Natural killer cell (primary cell): ENCODE measurements around the gene EVI5. TPM values are rescaled to one million over a fixed set of nuclear protein-coding genes. Genes with fewer than 3 reads are reported as not detected.
A peak's percentile ranks its signal among the peaks of the same experiment; 100 is the strongest.
"Not testable (repeated sequence)": the region's sequence is repeated elsewhere in the genome, so short reads cannot be mapped to it uniquely, and the experiment has no call there.

Experiments
- ATAC-seq, 3 donors: fragments of 150-1000 bp in 2 of 3; fragments of 200-7000 bp in 1 of 3; cut with Tn5 transposase; 1 replicate in 1 of 3; 2 replicates in 2 of 3; pipeline ENCODE4 v1.10.0; 2021; ENCODE audit warnings: mild to moderate bottlenecking in 2 of 3, moderate library complexity in 2 of 3
- DNase-seq, 2 donors: peaks; one replicate each; pipeline versions ENCODE4 v3.0.0 to v3.0.0-alpha.2; 2013 to 2021; ENCODE audit warnings: mixed read lengths in 1 of 2
- H3K27ac ChIP-seq: one replicate; pipeline ENCODE4 v1.5.1; 2013; ENCODE audit warnings: mild to moderate bottlenecking, low read length
- H3K27me3 ChIP-seq: one replicate; pipeline ENCODE4 v1.6.1; 2013; ENCODE audit warnings: low read length; ENCODE audit not compliant: control insufficient read depth, insufficient read depth
- H3K36me3 ChIP-seq: one replicate; pipeline ENCODE4 v1.6.1; 2013; ENCODE audit warnings: low read length; ENCODE audit not compliant: control insufficient read depth, insufficient read depth
- H3K4me1 ChIP-seq: one replicate; pipeline ENCODE4 v1.6.1; 2013; ENCODE audit warnings: low read length; ENCODE audit not compliant: control insufficient read depth, insufficient read depth
- H3K4me3 ChIP-seq: one replicate; pipeline ENCODE4 v1.5.1; 2013; ENCODE audit warnings: low read length
- H3K9me3 ChIP-seq: one replicate; pipeline ENCODE4 v1.6.1; 2013; ENCODE audit warnings: low read length; ENCODE audit not compliant: control insufficient read depth, insufficient read depth
- H3K27ac Mint-ChIP-seq, 2 donors: one replicate each; pipeline ENCODE4 v1.8.0; 2022; ENCODE audit warnings: mild to moderate bottlenecking in 2 of 2, mixed read lengths in 2 of 2, moderate library complexity in 1 of 2
- H3K27me3 Mint-ChIP-seq, 2 donors: one replicate each; pipeline ENCODE4 v1.8.0; 2022; ENCODE audit warnings: low read depth in 2 of 2, mixed read lengths in 2 of 2
- H3K36me3 Mint-ChIP-seq: one replicate; pipeline ENCODE4 v1.8.0; 2022; ENCODE audit warnings: mixed read lengths
- H3K4me1 Mint-ChIP-seq, 2 donors: one replicate each; pipeline ENCODE4 v1.8.0; 2022; ENCODE audit warnings: mixed read lengths in 2 of 2
- H3K4me3 Mint-ChIP-seq: one replicate; pipeline ENCODE4 v1.8.0; 2022; ENCODE audit warnings: mild to moderate bottlenecking, moderate library complexity, mixed read lengths
- H3K9me3 Mint-ChIP-seq, 2 donors: one replicate each; pipeline ENCODE4 v1.8.0; 2022; ENCODE audit warnings: mixed read lengths in 2 of 2
- WGBS: methylation state at CpG from one replicate; pipeline ENCODE4 v1.1.7; 2013; ENCODE audit warnings: missing lambda C conversion rate; ENCODE audit not compliant: insufficient coverage; 5-methylcytosine and 5-hydroxymethylcytosine counted together
- intact Hi-C: fragments of 100-400 bp; cut with micrococcal nuclease; formaldehyde crosslinking; loops from one replicate; pipeline ENCODE4 v1.14.2; 2022
- total RNA-seq, 4 donors: library from RNA; stranded (reverse); fragments of 120-200 nt in 1 of 4; gene quantifications; one replicate each; pipeline versions ENCODE4 v1.2.3 to v1.2.4, GENCODE V29; 2013 to 2022
- TF ChIP-seq, protein P1 (sequence below): fragments of 200-600 bp; IDR thresholded peaks from one replicate; pipeline ENCODE4 v1.8.0; 2022; ENCODE audit warnings: antibody characterized with exemption

Gene EVI5
- total RNA-seq, 3 donors from 2014 or later (not counting 1 experiment from before 2014, with no cell fraction given), result 3.9 to 6.0 (median 5.5) TPM

GRCh38 chr1:92790081-92790480, 5.2 kb upstream of the EVI5 start:
- peaks cover 8% of the 10 kb centered on the region for H3K27me3 ChIP-seq
- TF ChIP-seq, protein P1, sequence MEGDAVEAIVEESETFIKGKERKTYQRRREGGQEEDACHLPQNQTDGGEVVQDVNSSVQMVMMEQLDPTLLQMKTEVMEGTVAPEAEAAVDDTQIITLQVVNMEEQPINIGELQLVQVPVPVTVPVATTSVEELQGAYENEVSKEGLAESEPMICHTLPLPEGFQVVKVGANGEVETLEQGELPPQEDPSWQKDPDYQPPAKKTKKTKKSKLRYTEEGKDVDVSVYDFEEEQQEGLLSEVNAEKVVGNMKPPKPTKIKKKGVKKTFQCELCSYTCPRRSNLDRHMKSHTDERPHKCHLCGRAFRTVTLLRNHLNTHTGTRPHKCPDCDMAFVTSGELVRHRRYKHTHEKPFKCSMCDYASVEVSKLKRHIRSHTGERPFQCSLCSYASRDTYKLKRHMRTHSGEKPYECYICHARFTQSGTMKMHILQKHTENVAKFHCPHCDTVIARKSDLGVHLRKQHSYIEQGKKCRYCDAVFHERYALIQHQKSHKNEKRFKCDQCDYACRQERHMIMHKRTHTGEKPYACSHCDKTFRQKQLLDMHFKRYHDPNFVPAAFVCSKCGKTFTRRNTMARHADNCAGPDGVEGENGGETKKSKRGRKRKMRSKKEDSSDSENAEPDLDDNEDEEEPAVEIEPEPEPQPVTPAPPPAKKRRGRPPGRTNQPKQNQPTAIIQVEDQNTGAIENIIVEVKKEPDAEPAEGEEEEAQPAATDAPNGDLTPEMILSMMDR, result no peak
- no peak overlapping the region for H3K4me3 Mint-ChIP-seq
- peaks cover 0 to 11% of the 10 kb centered on the region in 2 donors for H3K4me1 Mint-ChIP-seq
- no peak for DNase-seq
- H3K4me1 ChIP-seq, result peaks cover 8% of the 10 kb centered on the region
- no peaks in the 10 kb centered on the region for H3K36me3 ChIP-seq
- H3K9me3 Mint-ChIP-seq, result no peaks in the 10 kb centered on the region
- H3K27ac ChIP-seq, result no peak overlapping the region
- H3K36me3 Mint-ChIP-seq, result no peaks in the 10 kb centered on the region
- H3K4me3 ChIP-seq, result no peak overlapping the region
- peaks cover 46 to 50% of the 10 kb centered on the region in 2 donors for H3K27me3 Mint-ChIP-seq
- no peak overlapping the region for H3K27ac Mint-ChIP-seq
- no peaks in the 10 kb centered on the region for H3K9me3 ChIP-seq
- ATAC-seq, result no peak
- intact Hi-C loops, result no loop called here

DNA sequence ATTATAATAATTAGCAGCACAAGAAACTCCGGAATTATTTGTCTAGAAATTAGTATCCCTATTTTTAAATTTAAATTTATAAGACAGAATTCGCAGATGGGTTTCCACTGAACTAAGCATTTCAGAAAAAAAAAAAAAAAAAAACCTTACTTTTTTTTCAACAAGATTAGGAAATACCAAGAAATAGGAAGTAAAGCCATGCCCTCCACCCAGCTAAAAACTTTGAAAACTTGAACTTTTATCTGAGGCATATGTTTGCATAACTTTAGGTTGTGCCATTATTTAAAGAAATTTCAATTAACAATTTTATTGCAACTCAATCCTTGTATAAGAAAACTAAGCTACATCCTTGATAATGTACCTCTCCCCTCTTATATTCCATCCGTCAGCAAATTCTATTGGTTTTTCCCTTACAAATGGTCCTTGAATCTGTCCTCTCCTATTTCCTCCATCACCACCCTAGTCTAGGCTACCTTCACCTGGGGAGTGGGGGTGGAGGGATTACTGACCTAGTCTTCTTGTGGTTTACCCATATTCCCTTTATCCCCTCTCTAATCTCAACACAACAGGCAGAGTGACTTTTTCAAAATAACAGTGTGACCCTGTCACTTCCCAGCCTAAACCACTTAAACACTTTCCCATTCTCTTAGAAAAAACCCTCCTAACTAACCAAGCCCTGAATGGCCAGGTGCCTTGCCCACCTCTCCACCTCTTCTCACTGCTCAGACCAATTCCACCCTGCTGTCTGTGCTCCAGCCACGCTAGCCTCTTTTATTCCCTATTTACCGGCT, 1.4 kb upstream of the EVI5 start:
- Mint-ChIP-seq H3K36me3 (no peaks in the 10 kb centered on the region), H3K27me3 (peaks cover 37 to 38% of the 10 kb centered on the region in 2 donors), H3K4me1 (peaks cover 9 to 24% of the 10 kb centered on the region in 2 donors), H3K4me3 (no peak overlapping the region), H3K27ac (no peak overlapping the region), H3K9me3 (no peaks in the 10 kb centered on the region)
- H3K4me3 ChIP-seq, result no peak overlapping the region
- TF ChIP-seq, protein P1, result no peak
- no peak overlapping the region for H3K27ac ChIP-seq
- no peaks in the 10 kb centered on the region for H3K9me3 ChIP-seq
- H3K36me3 ChIP-seq, result no peaks in the 10 kb centered on the region
- intact Hi-C loops, result no loop called here
- ATAC-seq (no peak), DNase-seq (no peak)
- H3K27me3 ChIP-seq, result peaks cover 22% of the 10 kb centered on the region
- 100% methylated on average over 2 of the region's 5 CpGs for WGBS
- H3K4me1 ChIP-seq, result peaks cover 20% of the 10 kb centered on the region

- Histone ChIP-seq H3K9me3 (no peaks in the 10 kb centered on the region), H3K27ac (no peak overlapping the region), H3K4me1 (peaks cover 20% of the 10 kb centered on the region), H3K4me3 (peak overlapping the region; percentile 44), H3K27me3 (peaks cover 22% of the 10 kb centered on the region), H3K36me3 (no peaks in the 10 kb centered on the region)
- peak in 2 of 3 donors; percentile 32 to 34 for ATAC-seq
- 6% methylated on average over 24 of the region's 25 CpGs for WGBS
- peaks cover 9 to 24% of the 10 kb centered on the region in 2 donors for H3K4me1 Mint-ChIP-seq
- H3K9me3 Mint-ChIP-seq, result no peaks in the 10 kb centered on the region
- peak; percentile 22 to 60 for DNase-seq
- H3K27ac Mint-ChIP-seq, result peak overlapping the region in 1 of 2 donors; percentile 56
- peaks cover 39 to 44% of the 10 kb centered on the region in 2 donors for H3K27me3 Mint-ChIP-seq
- intact Hi-C loops, result no loop called here
- peak overlapping the region; percentile 87 for H3K4me3 Mint-ChIP-seq
- H3K36me3 Mint-ChIP-seq, result no peaks in the 10 kb centered on the region
- TF ChIP-seq, protein P1, result no peak
Observed at GRCh38 chr1:92784021-92784638, 778 bp downstream of the EVI5 start.

DNA sequence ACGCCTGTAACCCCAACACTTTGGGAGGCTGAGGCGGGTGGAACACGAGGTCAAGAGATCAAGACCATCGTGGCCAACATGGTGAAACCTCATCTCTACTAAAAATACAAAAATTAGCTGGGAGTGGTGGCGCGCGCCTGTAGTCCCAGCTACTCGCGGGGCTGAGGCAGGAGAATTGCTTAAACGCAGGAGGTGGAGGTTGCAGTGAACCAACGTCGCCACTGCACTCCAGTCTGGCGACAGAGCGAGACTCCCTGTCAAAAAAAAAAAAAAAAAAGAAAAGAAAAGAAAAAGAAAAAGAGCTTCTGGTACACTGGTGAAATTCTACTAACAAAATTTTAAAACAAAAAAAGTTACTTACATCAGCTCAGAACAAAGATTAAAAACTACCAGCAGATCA, 1.4 kb downstream of the EVI5 start:
- intact Hi-C loops, H3K9me3 Mint-ChIP-seq, H3K27ac ChIP-seq, H3K9me3 ChIP-seq, H3K36me3 ChIP-seq, H3K36me3 Mint-ChIP-seq, H3K4me3 ChIP-seq, ATAC-seq, DNase-seq: not testable (repeated sequence)
- peaks cover 20% of the 10 kb centered on the region for H3K4me1 ChIP-seq
- 77% methylated on average over 12 of the region's 14 CpGs for WGBS
- H3K4me3 Mint-ChIP-seq, result peak overlapping the region; percentile 87
- H3K4me1 Mint-ChIP-seq, result peaks cover 9 to 24% of the 10 kb centered on the region in 2 donors
- H3K27ac Mint-ChIP-seq, result peak overlapping the region in 1 of 2 donors; percentile 56
- H3K27me3 ChIP-seq, result peaks cover 24% of the 10 kb centered on the region
- H3K27me3 Mint-ChIP-seq, result peaks cover 41 to 50% of the 10 kb centered on the region in 2 donors
